HepG2 (cell line): ENCODE measurements around the gene MRNIP. TPM values are rescaled to one million over a fixed set of nuclear protein-coding genes. Genes with fewer than 3 reads are reported as not detected.

Experiments
- CCAR2 ChIP-seq: fragments of 200-400 bp; formaldehyde crosslinking; optimal IDR thresholded peaks from 2 replicates; pipeline ENCODE3; 2018; ENCODE audit warnings: low read depth, mild to moderate bottlenecking, low read length, moderate library complexity
- ETV5 ChIP-seq: IDR thresholded peaks from 2 replicates; pipeline ENCODE4 v1.6.1; 2018; ENCODE audit warnings: missing biosample characterization, missing genetic modification reagents, inconsistent platforms, borderline replicate concordance
- FOXA3 ChIP-seq: IDR thresholded peaks from 2 replicates; pipeline ENCODE4 v1.6.1; 2016; ENCODE audit warnings: missing genetic modification reagents, missing compliant biosample characterization
- GPN1 ChIP-seq: sonication (generic); formaldehyde crosslinking; IDR thresholded peaks from 2 replicates; pipeline ENCODE4 v1.5.1; 2020; ENCODE audit warnings: missing genetic modification reagents, borderline replicate concordance
- HOXA7 ChIP-seq: sonication (generic); formaldehyde crosslinking; IDR thresholded peaks from 2 replicates; pipeline ENCODE4 v1.8.1; 2022; ENCODE audit warnings: mild to moderate bottlenecking, missing genetic modification reagents, moderate library complexity
- ISX ChIP-seq: sonication (generic); formaldehyde crosslinking; conservative IDR thresholded peaks from 2 replicates; pipeline ENCODE4 v1.5.0; 2020; ENCODE audit warnings: missing genetic modification reagents
- NCOA2 ChIP-seq: sonication (generic); formaldehyde crosslinking; IDR thresholded peaks from 2 replicates; pipeline ENCODE4 v1.8.0; 2022; ENCODE audit warnings: inconsistent platforms
- NR2C2 ChIP-seq: sonication (generic); formaldehyde crosslinking; IDR thresholded peaks from 2 replicates; pipeline ENCODE4 v1.4.0; 2020; ENCODE audit warnings: missing genetic modification reagents, mild to moderate bottlenecking, moderate library complexity, borderline replicate concordance
- RARA ChIP-seq: IDR thresholded peaks from 2 replicates; pipeline ENCODE4 v1.6.1; 2016; ENCODE audit warnings: missing genetic modification reagents, missing compliant biosample characterization
- RBM39 ChIP-seq: fragments of 200-400 bp; formaldehyde crosslinking; IDR thresholded peaks from one replicate; pipeline ENCODE4 v1.6.1; 2018; ENCODE audit warnings: antibody characterized with exemption, mild to moderate bottlenecking, low read depth, low read length; ENCODE audit not compliant: poor library complexity, severe bottlenecking
- ZBTB21 ChIP-seq: sonication (generic); formaldehyde crosslinking; IDR thresholded peaks from 2 replicates; pipeline ENCODE4 v1.4.0; 2020; ENCODE audit warnings: missing genetic modification reagents
- ZNF75D ChIP-seq: sonication (generic); formaldehyde crosslinking; IDR thresholded peaks from 2 replicates; pipeline ENCODE4 v1.8.1; 2023; ENCODE audit warnings: missing genetic modification reagents, mild to moderate bottlenecking, borderline replicate concordance
- ZSCAN12 ChIP-seq: sonication (generic); formaldehyde crosslinking; IDR thresholded peaks from 2 replicates; pipeline ENCODE4 v1.9.0; 2021; ENCODE audit warnings: mild to moderate bottlenecking, missing genetic modification reagents
- polyA plus RNA-seq, 8 experiments: library from polyadenylated mRNA; depleted of rRNA in 3 of 8; stranded (reverse) in 7 of 8; unstranded in 1 of 8; fragments of >200 nt; fragmentation: Illumina TruSeq in 4 of 8; extraction: Trizol in 4 of 8; gene quantifications; 2 replicates each; pipeline versions ENCODE4 v1.2.1 to v1.2.3, GENCODE V29; 2011 to 2016; ENCODE audit warnings: low read depth in 4 of 8, missing spikeins in 1 of 8, mixed read lengths in 1 of 8; ENCODE audit not compliant: insufficient read depth in 1 of 8
- total RNA-seq, 5 experiments: library from RNA; depleted of rRNA; stranded (reverse); fragments of >200 nt; fragmentation: Illumina TruSeq; extraction: Trizol; gene quantifications; 2 replicates each; pipeline ENCODE4 v1.2.3, GENCODE V29; 2016; ENCODE audit warnings: low read depth in 1 of 5
- TF ChIP-seq, protein P1 (sequence below): IDR thresholded peaks from 2 replicates; pipeline ENCODE4 v1.6.1; 2016; ENCODE audit warnings: low read depth, missing genetic modification reagents, missing compliant biosample characterization
- TF ChIP-seq, protein P2 (sequence below): sonication (generic); formaldehyde crosslinking; IDR thresholded peaks from 2 replicates; pipeline ENCODE4 v1.5.0; 2020; ENCODE audit warnings: missing genetic modification reagents
- TF ChIP-seq, protein P3 (sequence below): sonication (generic); formaldehyde crosslinking; IDR thresholded peaks from 2 replicates; pipeline ENCODE4 v1.9.0; 2021; ENCODE audit warnings: missing genetic modification reagents, mild to moderate bottlenecking, borderline replicate concordance

MRNIP gene
- total and polyA plus RNA-seq, 2 of the 13 experiments (the other 11 are each of a cell fraction or from before 2014, with no cell fraction given), result 15.5 to 34.1 TPM

DNA sequence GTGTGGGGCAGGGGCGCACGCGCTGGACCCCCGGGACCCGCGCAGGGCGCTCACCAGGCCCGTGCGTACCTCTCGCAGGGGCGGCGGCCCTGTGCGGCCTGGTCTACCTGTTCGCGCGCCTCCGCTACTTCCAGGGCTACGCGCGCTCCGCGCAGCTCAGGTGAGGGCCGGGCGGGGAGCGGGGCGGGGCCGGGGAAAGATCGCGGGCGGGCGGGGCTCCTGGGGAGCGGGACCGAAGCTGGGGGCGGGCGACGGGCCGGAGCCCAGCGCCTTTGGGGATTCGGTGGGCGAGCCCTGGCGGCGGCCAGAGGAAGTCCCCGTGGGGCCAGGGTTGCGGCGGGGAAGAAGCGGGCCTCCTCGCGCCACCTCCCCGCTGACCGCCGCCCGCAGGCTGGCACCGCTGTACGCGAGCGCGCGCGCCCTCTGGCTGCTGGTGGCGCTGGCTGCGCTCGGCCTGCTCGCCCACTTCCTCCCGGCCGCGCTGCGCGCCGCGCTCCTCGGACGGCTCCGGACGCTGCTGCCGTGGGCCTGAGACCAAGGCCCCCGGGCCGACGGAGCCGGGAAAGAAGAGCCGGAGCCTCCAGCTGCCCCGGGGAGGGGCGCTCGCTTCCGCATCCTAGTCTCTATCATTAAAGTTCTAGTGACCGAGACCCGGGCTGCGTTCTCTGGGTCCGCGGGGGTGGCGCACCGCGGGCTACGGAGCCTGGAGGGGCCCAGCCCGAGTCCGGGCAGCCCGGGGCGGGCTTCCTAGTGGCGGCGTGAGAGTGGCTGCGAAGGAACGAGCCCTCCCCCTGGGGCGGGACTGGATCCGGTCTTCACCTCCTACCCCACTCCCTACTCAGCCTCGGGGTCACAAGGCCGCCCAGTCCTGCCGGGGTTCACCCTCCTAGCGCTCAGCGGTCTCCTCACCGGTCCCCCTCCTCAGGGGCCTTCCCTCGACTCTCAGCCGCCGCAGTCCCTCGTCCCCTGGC, 62.5 kb downstream of the MRNIP start (continued):
- TF ChIP-seq NCOA2 (CRISPR knock-in tag) (no peak), FOXA3 (CRISPR knock-in tag) (no peak), GPN1 (no peak), CCAR2 (peak; percentile 5), RARA (CRISPR knock-in tag) (no peak), ZBTB21 (CRISPR knock-in tag) (no peak), HOXA7 (CRISPR knock-in tag) (no peak), ISX (CRISPR knock-in tag) (0 out of 2 replicates have a peak, but pooled peaks have one; percentile 64), ZSCAN12 (CRISPR knock-in tag) (0 out of 2 replicates have a peak, but pooled peaks have one; percentile 68), NR2C2 (CRISPR knock-in tag) (peak; percentile 43; the same call in 1 of the 2 replicates), ZNF75D (CRISPR knock-in tag) (no peak), ETV5 (CRISPR knock-in tag) (peak; percentile 54; the same call in 1 of the 2 replicates), RBM39 (peak; percentile 82)
- TF ChIP-seq, protein P1, sequence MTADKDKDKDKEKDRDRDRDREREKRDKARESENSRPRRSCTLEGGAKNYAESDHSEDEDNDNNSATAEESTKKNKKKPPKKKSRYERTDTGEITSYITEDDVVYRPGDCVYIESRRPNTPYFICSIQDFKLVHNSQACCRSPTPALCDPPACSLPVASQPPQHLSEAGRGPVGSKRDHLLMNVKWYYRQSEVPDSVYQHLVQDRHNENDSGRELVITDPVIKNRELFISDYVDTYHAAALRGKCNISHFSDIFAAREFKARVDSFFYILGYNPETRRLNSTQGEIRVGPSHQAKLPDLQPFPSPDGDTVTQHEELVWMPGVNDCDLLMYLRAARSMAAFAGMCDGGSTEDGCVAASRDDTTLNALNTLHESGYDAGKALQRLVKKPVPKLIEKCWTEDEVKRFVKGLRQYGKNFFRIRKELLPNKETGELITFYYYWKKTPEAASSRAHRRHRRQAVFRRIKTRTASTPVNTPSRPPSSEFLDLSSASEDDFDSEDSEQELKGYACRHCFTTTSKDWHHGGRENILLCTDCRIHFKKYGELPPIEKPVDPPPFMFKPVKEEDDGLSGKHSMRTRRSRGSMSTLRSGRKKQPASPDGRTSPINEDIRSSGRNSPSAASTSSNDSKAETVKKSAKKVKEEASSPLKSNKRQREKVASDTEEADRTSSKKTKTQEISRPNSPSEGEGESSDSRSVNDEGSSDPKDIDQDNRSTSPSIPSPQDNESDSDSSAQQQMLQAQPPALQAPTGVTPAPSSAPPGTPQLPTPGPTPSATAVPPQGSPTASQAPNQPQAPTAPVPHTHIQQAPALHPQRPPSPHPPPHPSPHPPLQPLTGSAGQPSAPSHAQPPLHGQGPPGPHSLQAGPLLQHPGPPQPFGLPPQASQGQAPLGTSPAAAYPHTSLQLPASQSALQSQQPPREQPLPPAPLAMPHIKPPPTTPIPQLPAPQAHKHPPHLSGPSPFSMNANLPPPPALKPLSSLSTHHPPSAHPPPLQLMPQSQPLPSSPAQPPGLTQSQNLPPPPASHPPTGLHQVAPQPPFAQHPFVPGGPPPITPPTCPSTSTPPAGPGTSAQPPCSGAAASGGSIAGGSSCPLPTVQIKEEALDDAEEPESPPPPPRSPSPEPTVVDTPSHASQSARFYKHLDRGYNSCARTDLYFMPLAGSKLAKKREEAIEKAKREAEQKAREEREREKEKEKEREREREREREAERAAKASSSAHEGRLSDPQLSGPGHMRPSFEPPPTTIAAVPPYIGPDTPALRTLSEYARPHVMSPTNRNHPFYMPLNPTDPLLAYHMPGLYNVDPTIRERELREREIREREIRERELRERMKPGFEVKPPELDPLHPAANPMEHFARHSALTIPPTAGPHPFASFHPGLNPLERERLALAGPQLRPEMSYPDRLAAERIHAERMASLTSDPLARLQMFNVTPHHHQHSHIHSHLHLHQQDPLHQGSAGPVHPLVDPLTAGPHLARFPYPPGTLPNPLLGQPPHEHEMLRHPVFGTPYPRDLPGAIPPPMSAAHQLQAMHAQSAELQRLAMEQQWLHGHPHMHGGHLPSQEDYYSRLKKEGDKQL, result 0 out of 2 replicates have a peak, but pooled peaks have one; percentile 39
- TF ChIP-seq, protein P2, sequence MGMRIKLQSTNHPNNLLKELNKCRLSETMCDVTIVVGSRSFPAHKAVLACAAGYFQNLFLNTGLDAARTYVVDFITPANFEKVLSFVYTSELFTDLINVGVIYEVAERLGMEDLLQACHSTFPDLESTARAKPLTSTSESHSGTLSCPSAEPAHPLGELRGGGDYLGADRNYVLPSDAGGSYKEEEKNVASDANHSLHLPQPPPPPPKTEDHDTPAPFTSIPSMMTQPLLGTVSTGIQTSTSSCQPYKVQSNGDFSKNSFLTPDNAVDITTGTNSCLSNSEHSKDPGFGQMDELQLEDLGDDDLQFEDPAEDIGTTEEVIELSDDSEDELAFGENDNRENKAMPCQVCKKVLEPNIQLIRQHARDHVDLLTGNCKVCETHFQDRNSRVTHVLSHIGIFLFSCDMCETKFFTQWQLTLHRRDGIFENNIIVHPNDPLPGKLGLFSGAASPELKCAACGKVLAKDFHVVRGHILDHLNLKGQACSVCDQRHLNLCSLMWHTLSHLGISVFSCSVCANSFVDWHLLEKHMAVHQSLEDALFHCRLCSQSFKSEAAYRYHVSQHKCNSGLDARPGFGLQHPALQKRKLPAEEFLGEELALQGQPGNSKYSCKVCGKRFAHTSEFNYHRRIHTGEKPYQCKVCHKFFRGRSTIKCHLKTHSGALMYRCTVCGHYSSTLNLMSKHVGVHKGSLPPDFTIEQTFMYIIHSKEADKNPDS (CRISPR knock-in tag), result no peak
- TF ChIP-seq, protein P3, sequence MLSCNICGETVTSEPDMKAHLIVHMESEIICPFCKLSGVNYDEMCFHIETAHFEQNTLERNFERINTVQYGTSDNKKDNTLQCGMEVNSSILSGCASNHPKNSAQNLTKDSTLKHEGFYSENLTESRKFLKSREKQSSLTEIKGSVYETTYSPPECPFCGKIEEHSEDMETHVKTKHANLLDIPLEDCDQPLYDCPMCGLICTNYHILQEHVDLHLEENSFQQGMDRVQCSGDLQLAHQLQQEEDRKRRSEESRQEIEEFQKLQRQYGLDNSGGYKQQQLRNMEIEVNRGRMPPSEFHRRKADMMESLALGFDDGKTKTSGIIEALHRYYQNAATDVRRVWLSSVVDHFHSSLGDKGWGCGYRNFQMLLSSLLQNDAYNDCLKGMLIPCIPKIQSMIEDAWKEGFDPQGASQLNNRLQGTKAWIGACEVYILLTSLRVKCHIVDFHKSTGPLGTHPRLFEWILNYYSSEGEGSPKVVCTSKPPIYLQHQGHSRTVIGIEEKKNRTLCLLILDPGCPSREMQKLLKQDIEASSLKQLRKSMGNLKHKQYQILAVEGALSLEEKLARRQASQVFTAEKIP (CRISPR knock-in tag), result no peak
